ENCODE data around the gene SLC26A11.

- TF ChIP-seq MTA1 (CRISPR knock-in tag; IDR thresholded peaks at IDR 0.05; ENCODE audit: borderline replicate concordance) (no peak), HMG20A (CRISPR knock-in tag; IDR thresholded peaks at IDR 0.05; ENCODE audit: borderline replicate concordance) (no peak), ZNF878 (CRISPR knock-in tag; IDR thresholded peaks at IDR 0.05) (no peak), POLR2AphosphoS5 (IDR thresholded peaks at IDR 0.05; ENCODE audit: low read depth, low read length) (no peak)
Measured at GRCh38 chr17:80181431-80181830, 38.8 kb upstream of the SLC26A11 start.

All from HepG2 (cell line).